IPS-11a (cell line): Measurements from ENCODE around the gene TAMALIN.

Source experiments
- H3K4me3 ChIP-seq: one replicate; pipeline ENCODE4 v1.5.1; 2013; ENCODE audit warnings: low read depth, low read length, control low read depth

The TAMALIN gene

GRCh38 chr12:52054231-52054832 lies 47.6 kb downstream of the TAMALIN start:
- H3K4me3 ChIP-seq: no peak overlapping the region

GRCh38 chr12:52054833-52055730 lies 48.3 kb downstream of the TAMALIN start:
- H3K4me3 ChIP-seq: no peak overlapping the region

DNA sequence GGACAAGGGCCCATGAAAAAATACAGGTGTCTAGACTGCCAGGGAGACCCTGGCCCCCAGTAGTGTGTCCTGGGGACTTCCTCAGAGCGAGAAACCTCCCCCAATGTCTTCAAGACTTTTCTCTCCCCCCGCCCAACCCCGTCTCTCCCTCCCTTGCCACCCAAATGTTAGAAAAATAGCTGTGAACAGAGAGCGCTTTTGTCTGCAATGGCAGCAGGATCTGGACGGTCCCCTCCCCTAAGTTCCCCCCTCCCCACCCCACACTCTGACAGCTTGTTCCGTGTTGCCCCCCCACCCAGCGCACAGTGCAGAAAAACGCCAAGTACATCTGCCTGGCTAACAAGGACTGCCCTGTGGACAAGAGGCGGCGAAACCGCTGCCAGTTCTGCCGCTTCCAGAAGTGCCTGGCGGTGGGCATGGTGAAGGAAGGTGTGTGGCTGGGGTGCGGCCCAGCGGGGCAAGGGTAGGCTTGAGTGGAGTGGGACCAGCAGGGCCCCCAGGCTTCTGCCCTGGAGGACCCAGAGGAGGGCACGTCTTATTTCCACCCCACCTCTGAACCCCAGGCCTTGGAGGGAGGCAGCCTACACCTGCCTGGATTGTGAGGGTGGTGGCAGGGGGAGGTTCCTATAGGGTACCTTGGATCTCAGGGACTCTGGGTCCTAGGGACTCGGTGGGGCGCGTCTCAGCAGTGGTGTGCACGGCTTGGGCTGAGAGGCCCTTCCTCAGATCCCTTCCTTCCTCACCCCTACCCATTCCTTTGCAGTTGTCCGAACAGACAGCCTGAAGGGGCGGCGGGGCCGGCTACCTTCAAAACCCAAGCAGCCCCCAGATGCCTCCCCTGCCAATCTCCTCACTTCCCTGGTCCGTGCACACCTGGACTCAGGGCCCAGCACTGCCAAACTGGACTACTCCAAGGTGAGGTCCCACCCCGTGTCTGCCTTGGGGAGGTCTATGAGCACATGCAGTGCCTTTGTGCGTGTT lies 49.3 kb downstream of the TAMALIN start:
- no peak overlapping the region for H3K4me3 ChIP-seq

DNA sequence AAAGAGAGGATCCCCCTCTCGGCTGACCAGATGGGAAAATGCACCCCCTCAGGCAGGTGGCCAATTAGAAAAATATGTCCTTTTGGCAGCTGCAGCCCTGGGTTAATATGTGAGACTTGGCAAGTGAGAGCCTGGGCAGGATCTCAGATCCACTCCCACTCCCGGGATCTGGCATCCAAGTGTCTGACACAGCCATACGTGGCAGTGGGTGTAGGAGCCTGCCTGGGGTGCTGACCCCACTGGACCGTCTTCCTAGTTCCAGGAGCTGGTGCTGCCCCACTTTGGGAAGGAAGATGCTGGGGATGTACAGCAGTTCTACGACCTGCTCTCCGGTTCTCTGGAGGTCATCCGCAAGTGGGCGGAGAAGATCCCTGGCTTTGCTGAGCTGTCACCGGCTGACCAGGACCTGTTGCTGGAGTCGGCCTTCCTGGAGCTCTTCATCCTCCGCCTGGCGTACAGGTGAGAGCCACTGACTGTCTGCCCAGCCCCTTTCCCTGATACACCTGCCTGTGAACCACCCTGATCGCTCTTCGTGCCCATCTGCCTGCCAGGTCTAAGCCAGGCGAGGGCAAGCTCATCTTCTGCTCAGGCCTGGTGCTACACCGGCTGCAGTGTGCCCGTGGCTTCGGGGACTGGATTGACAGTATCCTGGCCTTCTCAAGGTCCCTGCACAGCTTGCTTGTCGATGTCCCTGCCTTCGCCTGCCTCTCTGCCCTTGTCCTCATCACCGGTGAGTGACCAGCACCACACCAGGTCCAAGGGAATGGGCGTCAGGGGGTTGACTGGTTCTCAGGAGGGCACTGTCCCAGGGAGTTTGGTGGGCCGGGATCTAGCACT lies 50.3 kb downstream of the TAMALIN start:
- H3K4me3 ChIP-seq: no peak overlapping the region

GRCh38 chr12:52057638-52058576 lies 51.2 kb downstream of the TAMALIN start:
- no peak overlapping the region for H3K4me3 ChIP-seq

DNA sequence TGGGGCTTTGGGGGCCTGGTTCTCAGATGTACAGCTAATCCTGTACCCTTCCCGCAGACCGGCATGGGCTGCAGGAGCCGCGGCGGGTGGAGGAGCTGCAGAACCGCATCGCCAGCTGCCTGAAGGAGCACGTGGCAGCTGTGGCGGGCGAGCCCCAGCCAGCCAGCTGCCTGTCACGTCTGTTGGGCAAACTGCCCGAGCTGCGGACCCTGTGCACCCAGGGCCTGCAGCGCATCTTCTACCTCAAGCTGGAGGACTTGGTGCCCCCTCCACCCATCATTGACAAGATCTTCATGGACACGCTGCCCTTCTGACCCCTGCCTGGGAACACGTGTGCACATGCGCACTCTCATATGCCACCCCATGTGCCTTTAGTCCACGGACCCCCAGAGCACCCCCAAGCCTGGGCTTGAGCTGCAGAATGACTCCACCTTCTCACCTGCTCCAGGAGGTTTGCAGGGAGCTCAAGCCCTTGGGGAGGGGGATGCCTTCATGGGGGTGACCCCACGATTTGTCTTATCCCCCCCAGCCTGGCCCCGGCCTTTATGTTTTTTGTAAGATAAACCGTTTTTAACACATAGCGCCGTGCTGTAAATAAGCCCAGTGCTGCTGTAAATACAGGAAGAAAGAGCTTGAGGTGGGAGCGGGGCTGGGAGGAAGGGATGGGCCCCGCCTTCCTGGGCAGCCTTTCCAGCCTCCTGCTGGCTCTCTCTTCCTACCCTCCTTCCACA lies 52.0 kb downstream of the TAMALIN start:
- H3K4me3 ChIP-seq: no peak overlapping the region

GRCh38 chr12:52059582-52060497 lies 53.1 kb downstream of the TAMALIN start:
- no peak overlapping the region for H3K4me3 ChIP-seq

DNA sequence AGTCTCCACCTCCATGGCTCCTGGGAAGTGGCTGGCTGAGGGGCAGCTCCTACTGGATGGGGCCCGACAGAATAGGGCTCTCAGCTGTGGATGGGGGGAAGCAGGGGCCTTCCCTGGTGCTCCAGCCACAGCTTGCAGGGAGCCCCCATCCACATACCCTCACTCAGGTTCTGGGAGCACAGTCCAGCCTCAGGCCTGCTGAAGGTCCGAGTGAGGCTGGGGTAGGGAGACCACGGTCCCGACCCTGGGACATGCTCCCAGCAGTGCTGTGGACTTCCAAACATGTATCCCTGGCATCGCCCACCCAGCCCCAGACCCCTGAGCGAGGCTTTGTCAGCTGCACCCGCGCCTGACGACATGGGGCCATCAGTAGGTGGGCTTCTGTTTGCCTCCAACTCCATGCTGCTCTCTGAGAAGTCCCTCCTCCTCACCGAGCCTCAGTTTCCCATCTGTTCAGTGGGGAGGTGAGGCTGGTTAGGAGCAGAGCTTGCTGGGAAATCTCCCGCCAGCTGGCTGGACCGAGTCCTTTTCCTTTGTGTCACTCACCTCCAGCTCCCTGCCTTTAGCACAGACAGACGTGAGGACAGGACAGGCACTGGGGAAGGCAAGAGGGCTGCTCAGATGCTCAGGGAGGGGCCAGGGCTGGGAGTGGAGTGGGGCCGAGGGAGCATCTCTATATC lies 53.9 kb downstream of the TAMALIN start:
- no peak overlapping the region for H3K4me3 ChIP-seq

DNA sequence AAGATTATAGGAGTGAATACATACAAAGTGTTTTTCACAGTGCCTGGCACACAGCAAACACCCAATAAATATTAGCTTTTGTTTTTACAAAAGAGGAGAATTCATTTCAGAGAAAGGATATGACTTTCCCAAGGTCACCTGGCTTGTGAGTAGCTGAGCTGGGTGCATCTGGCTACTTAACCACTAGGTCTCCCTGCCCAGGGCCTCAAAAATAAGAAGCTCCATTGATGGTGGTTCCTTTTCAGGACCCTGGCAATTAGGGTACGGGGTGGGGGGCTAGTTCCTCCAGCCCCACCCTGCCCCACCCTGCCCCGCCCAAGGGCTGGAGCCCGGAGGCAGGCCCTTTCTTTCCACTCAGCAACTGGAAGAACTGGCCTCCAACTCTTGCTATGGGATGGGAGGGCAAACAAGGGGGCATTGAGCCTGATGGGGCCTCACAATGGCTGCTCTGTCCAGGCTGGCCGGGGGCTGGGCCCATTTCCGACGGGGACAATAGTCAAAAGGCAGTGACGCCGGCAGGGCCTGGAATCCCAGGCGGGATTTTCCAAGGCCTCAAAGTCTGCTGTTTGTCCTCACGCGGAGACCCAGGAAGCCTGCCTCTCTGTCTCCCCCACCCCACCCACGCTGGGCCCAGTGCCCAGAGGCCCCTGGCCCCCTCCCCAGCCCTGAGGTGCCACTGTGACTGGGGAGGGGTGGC lies 54.9 kb downstream of the TAMALIN start:
- no peak overlapping the region for H3K4me3 ChIP-seq

DNA sequence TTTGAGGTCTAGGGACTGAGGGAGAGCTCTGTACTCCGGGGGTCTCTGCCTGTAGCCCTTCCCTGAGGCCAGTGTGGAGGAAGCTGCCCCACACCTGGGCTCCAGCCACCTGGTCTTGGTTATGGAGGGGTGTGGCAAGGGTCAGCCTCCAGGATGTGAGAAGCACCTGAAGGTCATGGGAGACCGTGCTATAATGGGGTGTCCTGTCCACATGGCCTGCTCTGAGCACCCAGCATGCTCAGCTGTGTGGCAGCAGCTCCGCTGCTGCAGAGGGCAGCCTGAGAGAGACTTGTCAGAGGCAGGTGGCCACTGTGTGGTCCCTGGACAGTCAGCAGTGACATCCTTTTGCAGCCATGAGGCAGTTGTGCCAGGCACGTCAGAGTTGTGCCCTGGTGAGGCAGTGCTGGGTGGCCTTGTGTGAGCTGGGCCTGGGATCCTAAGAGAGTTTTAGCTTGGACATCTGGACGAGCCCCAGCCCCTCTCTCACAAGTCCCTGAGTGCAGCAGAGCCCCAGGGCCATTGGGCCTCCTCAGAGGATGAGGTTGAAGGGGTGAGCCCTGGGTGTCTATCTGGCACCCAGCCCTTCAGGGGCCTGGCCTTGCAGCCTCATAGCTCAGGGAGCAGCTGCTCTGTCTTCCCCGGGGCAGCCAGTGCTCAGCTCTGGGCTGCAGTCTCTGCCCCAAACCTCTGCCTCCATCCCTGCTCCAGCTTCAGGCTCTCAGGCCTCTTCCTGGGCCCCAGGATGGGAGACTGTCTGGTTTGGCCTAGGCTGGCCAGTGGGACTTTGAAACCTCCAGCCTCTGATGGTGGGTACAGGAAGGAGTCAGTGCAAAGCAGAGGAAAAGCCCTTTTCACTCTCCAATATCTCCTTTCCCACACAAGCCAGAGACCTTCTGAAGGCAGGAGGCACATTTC lies 55.7 kb downstream of the TAMALIN start:
- H3K4me3 ChIP-seq: no peak overlapping the region

DNA sequence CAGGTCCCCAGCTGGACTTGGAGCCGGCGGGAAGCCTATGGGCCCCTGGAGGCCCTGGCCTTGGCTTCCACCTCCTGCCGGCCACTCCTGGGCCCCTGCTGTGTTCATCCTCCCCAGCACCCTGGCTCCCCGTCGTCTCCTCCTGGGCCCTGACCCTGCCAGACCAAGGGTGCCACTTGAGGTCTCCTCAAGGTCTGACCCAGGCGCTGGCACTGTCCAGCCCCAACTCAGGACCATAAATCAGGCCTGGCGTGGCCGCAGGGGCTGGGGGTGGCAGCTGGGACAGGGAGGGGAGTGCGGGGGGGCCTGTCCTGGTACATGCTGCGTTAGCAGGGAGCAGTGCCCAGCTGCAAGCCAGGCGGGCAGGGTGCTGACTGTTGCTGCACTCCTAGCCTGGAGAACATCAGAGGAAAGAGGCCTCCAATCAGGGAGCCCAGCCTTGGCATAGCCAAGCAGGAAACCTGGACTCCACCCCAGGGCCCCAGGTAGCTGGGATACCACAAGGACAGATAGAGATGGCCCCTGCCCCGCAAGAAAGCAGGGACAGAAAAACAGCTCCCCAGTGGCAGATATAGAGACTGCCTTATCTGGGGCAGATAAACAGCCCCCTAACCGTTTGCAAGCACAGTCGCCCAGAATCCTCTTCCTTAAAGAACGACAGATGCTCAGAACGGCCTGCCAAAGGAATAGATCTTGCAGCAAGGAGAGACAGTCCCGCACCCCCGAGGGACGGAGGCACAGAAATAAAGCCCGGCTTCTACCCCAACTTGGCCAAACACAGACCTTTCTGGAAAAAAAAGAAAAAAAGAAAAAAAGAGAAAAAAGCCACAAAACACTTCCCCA lies 56.6 kb downstream of the TAMALIN start:
- H3K4me3 ChIP-seq: no peak overlapping the region

GRCh38 chr12:52063981-52064649 lies 57.4 kb downstream of the TAMALIN start:
- H3K4me3 ChIP-seq: no peak overlapping the region
